K562 (cell line): Measurements from ENCODE around the gene HEXIM1. TPM values are rescaled to one million over a fixed set of nuclear protein-coding genes. Genes with fewer than 3 reads are reported as not detected.

Experiments
- DDX20 ChIP-seq: fragments of 450-650 bp; IDR thresholded peaks from 2 replicates; pipeline ENCODE4 v1.6.1; 2016; ENCODE audit warnings: missing genetic modification characterization, low read depth, mild to moderate bottlenecking, missing compliant biosample characterization, moderate library complexity
- ETV1 ChIP-seq: fragments of 450-650 bp; conservative IDR thresholded peaks from 2 replicates; pipeline ENCODE4 v1.6.1; 2016; ENCODE audit warnings: missing genetic modification characterization, control low read depth, low read depth, missing compliant biosample characterization
- ILF3 ChIP-seq: fragments of 450-650 bp; IDR thresholded peaks from 2 replicates; pipeline ENCODE4 v1.6.1; 2018; ENCODE audit warnings: antibody characterized with exemption, mild to moderate bottlenecking, moderate library complexity, borderline replicate concordance
- KAT2B ChIP-seq: IDR thresholded peaks from one replicate; pipeline ENCODE4 v1.6.1; 2012; ENCODE audit warnings: low read depth, mild to moderate bottlenecking, control low read depth, inconsistent platforms, low read length, moderate library complexity
- KLF13 ChIP-seq: fragments of 450-650 bp; IDR thresholded peaks from 2 replicates; pipeline ENCODE4 v1.6.1; 2016; ENCODE audit warnings: missing genetic modification characterization, low read depth, mild to moderate bottlenecking, missing compliant biosample characterization, moderate library complexity, borderline replicate concordance
- MCM2 ChIP-seq: fragments of 450-650 bp; IDR thresholded peaks from 2 replicates; pipeline ENCODE4 v1.6.1; 2017; ENCODE audit warnings: low read depth, mild to moderate bottlenecking
- NFIX ChIP-seq: fragments of 250-450 bp; sonication (Bioruptor Pico); IDR thresholded peaks from 2 replicates; pipeline ENCODE4 v1.4.0; 2020; ENCODE audit warnings: low read depth, mild to moderate bottlenecking, moderate library complexity
- NFRKB ChIP-seq: fragments of 450-650 bp; IDR thresholded peaks from 2 replicates; pipeline ENCODE4 v1.6.1; 2016; ENCODE audit warnings: low read depth
- POLR2B ChIP-seq: fragments of 450-650 bp; IDR thresholded peaks from 2 replicates; pipeline ENCODE4 v1.6.1; 2018; ENCODE audit warnings: low read depth; ENCODE audit not compliant: partially characterized antibody
- RUNX1 ChIP-seq: sonication (generic); IDR thresholded peaks from 2 replicates; pipeline ENCODE4 v1.6.1; 2016; ENCODE audit warnings: antibody characterized with exemption, low read depth
- TEAD2 ChIP-seq: fragments of 450-650 bp; IDR thresholded peaks from 2 replicates; pipeline ENCODE4 v1.6.1; 2016; ENCODE audit warnings: missing genetic modification characterization, control low read depth, missing compliant biosample characterization
- TEAD4 ChIP-seq, 2 experiments: sonication (generic) in 1 of 2; formaldehyde crosslinking in 1 of 2; IDR thresholded peaks; 2 replicates each; pipeline versions ENCODE4 v1.6.1 to v1.8.0; 2012 to 2022; ENCODE audit warnings: borderline replicate concordance in 1 of 2, inconsistent platforms in 1 of 2, low read length in 1 of 2, mild to moderate bottlenecking in 1 of 2, missing genetic modification reagents in 1 of 2
- ZFP30 ChIP-seq: fragments of 250-450 bp; sonication (Bioruptor Pico); IDR thresholded peaks from 2 replicates; pipeline ENCODE4 v1.8.0; 2022; ENCODE audit warnings: moderate library complexity, mild to moderate bottlenecking, inconsistent platforms, borderline replicate concordance
- ZNF766 ChIP-seq: fragments of 200-800 bp; sonication (Bioruptor generic); conservative IDR thresholded peaks from 2 replicates; pipeline ENCODE4 v1.6.1; 2016; ENCODE audit warnings: missing genetic modification characterization, missing compliant biosample characterization
- ZSCAN32 ChIP-seq: fragments of 450-650 bp; formaldehyde crosslinking; IDR thresholded peaks from 2 replicates; pipeline ENCODE4 v1.4.0; 2020; ENCODE audit warnings: mild to moderate bottlenecking, moderate library complexity
- polyA plus RNA-seq, 8 experiments: library from polyadenylated mRNA; depleted of rRNA in 4 of 8; stranded (reverse) in 5 of 8; unstranded in 3 of 8; fragments of >200 nt; fragmentation: Nextera tagmentation in 2 of 8; fragmentation: Illumina TruSeq in 1 of 8; extraction: Ambion mirVana in 2 of 8; extraction: Trizol in 1 of 8; gene quantifications; 2 replicates each; pipeline versions ENCODE4 v1.2.1 to v1.2.3, GENCODE V29; 2011 to 2014; ENCODE audit warnings: inconsistent platforms in 1 of 8, missing spikeins in 1 of 8
- total RNA-seq, 7 experiments: library from RNA; depleted of rRNA in 6 of 7; stranded (reverse); fragments of >200 nt in 6 of 7; fragmentation: Illumina TruSeq in 2 of 7; extraction: Trizol in 2 of 7; gene quantifications; 2 replicates each; pipeline versions ENCODE4 v1.2.1 to v1.2.3, GENCODE V29; 2011 to 2021; ENCODE audit warnings: low replicate concordance in 1 of 7
- TF ChIP-seq, protein P1 (sequence below): fragments of 250-450 bp; sonication (Bioruptor Pico); IDR thresholded peaks from 2 replicates; pipeline ENCODE4 v1.8.0; 2021; ENCODE audit warnings: mild to moderate bottlenecking, moderate library complexity
- TF ChIP-seq, protein P2 (sequence below): fragments of 450-650 bp; IDR thresholded peaks from 2 replicates; pipeline ENCODE4 v1.6.1; 2016; ENCODE audit warnings: antibody characterized with exemption
- TF ChIP-seq, protein P3 (sequence below), 2 experiments: fragments of 450-650 bp in 1 of 2; sonication (generic) in 1 of 2; formaldehyde crosslinking in 1 of 2; IDR thresholded peaks in 1 of 2; conservative IDR thresholded peaks in 1 of 2; 2 replicates each; pipeline versions ENCODE4 v1.6.1 to v1.8.1; 2016 to 2023; ENCODE audit warnings: mild to moderate bottlenecking in 2 of 2, moderate library complexity in 2 of 2, inconsistent platforms in 1 of 2, missing genetic modification reagents in 1 of 2
- TF ChIP-seq, protein P4 (sequence below), 2 experiments: fragments of 450-650 bp; IDR thresholded peaks; 2 replicates each; pipeline ENCODE4 v1.6.1; 2018; ENCODE audit warnings: mild to moderate bottlenecking in 2 of 2, low read depth in 1 of 2; ENCODE audit not compliant: partially characterized antibody in 2 of 2

Gene HEXIM1
- total and polyA plus RNA-seq, 9 of the 15 experiments (the other 6 are each of a cell fraction or from before 2014, with no cell fraction given): 1.4 to 28.3 (median 9.1) TPM

DNA sequence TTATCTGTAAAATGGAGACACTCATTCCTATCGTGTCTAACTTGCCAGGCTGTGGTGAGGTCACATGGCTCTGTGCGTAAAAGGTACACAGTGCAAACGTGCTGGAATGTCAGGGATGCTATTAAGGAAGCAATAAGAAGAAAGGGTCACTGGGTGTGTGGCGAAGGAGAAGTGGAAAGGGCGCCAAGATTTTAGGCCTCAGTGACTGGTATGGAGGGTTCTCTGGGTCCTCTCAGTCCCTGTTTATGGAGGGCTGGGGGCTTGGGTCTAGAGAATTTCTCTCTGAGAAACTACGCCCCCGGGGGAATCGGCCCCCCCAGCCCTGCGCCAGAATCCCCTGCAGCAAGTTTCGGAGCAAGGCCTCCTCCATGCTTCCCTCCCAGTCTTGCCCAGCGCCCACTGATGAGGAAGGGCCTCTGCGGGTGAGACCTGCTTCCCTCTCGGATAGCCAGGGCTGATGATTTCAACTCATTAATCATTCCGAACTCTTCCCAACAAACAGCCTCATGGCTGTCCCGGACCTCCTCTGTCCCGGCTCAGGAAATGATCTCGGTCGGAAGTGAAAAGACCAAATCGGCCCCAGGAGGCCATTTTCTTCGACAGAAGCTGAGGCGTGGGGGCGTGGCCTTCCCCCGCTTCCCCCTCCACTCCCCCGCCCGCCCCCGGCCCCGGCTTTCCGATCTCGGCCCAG is 1.2 kb upstream of the HEXIM1 start (continued):
- TF ChIP-seq KLF13 (tag): 0 out of 2 replicates have a peak, but pooled peaks have one; percentile 20
- no peak for TF ChIP-seq NFIX
- no peak for TF ChIP-seq KAT2B
- peak; percentile 70 for TF ChIP-seq TEAD2 (tag)
- TF ChIP-seq ZFP30 (CRISPR knock-in tag): no peak
- TF ChIP-seq ZNF766 (CRISPR knock-in tag): peak; percentile 75; the same call in 1 of the 2 replicates
- TF ChIP-seq, protein P1, sequence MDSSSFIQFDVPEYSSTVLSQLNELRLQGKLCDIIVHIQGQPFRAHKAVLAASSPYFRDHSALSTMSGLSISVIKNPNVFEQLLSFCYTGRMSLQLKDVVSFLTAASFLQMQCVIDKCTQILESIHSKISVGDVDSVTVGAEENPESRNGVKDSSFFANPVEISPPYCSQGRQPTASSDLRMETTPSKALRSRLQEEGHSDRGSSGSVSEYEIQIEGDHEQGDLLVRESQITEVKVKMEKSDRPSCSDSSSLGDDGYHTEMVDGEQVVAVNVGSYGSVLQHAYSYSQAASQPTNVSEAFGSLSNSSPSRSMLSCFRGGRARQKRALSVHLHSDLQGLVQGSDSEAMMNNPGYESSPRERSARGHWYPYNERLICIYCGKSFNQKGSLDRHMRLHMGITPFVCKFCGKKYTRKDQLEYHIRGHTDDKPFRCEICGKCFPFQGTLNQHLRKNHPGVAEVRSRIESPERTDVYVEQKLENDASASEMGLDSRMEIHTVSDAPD (CRISPR knock-in tag): no peak
- TF ChIP-seq, protein P2, sequence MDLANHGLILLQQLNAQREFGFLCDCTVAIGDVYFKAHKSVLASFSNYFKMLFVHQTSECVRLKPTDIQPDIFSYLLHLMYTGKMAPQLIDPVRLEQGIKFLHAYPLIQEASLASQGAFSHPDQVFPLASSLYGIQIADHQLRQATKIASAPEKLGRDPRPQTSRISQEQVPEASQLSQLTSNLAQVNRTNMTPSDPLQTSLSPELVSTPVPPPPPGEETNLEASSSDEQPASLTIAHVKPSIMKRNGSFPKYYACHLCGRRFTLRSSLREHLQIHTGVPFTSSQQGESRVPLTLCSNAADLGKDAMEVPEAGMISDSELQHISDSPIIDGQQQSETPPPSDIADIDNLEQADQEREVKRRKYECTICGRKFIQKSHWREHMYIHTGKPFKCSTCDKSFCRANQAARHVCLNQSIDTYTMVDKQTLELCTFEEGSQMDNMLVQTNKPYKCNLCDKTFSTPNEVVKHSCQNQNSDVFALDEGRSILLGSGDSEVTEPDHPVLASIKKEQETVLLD: 0 out of 2 replicates have a peak, but pooled peaks have one; percentile 13
- TF ChIP-seq ZSCAN32 (CRISPR knock-in tag): peak; percentile 67
- peak; percentile 70 for TF ChIP-seq POLR2B
- peak; percentile 95 for TF ChIP-seq NFRKB
- TF ChIP-seq, protein P3, sequence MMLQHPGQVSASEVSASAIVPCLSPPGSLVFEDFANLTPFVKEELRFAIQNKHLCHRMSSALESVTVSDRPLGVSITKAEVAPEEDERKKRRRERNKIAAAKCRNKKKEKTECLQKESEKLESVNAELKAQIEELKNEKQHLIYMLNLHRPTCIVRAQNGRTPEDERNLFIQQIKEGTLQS (IDR thresholded peaks at IDR 0.05): peak; percentile 58; the same call in 1 of the 2 replicates
- TF ChIP-seq, protein P3 (CRISPR knock-in tag; conservative IDR thresholded peaks at IDR 0.05): no peak
- peak; percentile 47; the same call in 1 of the 2 replicates for TF ChIP-seq ETV1 (tag)
- TF ChIP-seq RUNX1: no peak
- TF ChIP-seq, protein P4, sequence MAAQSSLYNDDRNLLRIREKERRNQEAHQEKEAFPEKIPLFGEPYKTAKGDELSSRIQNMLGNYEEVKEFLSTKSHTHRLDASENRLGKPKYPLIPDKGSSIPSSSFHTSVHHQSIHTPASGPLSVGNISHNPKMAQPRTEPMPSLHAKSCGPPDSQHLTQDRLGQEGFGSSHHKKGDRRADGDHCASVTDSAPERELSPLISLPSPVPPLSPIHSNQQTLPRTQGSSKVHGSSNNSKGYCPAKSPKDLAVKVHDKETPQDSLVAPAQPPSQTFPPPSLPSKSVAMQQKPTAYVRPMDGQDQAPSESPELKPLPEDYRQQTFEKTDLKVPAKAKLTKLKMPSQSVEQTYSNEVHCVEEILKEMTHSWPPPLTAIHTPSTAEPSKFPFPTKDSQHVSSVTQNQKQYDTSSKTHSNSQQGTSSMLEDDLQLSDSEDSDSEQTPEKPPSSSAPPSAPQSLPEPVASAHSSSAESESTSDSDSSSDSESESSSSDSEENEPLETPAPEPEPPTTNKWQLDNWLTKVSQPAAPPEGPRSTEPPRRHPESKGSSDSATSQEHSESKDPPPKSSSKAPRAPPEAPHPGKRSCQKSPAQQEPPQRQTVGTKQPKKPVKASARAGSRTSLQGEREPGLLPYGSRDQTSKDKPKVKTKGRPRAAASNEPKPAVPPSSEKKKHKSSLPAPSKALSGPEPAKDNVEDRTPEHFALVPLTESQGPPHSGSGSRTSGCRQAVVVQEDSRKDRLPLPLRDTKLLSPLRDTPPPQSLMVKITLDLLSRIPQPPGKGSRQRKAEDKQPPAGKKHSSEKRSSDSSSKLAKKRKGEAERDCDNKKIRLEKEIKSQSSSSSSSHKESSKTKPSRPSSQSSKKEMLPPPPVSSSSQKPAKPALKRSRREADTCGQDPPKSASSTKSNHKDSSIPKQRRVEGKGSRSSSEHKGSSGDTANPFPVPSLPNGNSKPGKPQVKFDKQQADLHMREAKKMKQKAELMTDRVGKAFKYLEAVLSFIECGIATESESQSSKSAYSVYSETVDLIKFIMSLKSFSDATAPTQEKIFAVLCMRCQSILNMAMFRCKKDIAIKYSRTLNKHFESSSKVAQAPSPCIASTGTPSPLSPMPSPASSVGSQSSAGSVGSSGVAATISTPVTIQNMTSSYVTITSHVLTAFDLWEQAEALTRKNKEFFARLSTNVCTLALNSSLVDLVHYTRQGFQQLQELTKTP (IDR thresholded peaks at IDR 0.05; ENCODE audit: low read depth in 1 of 2, partially characterized antibody in 2 of 2): peak in 1 of 2 experiments; percentile 54
- no peak for TF ChIP-seq MCM2
- no peak for TF ChIP-seq DDX20
- TF ChIP-seq TEAD4 (IDR thresholded peaks at IDR 0.05; ENCODE audit: low read length): peak; percentile 65
- no peak for TF ChIP-seq TEAD4 (CRISPR knock-in tag; IDR thresholded peaks at IDR 0.05; ENCODE audit: borderline replicate concordance)
- TF ChIP-seq ILF3: no peak
